GM19351 (cell line): ENCODE results near the gene PSMB4.
"Not testable (repeated sequence)": the region's sequence is repeated elsewhere in the genome, so short reads cannot be mapped to it uniquely, and the experiment has no call there.

Experiments used
- ATAC-seq: cut with Tn5 transposase; IDR thresholded peaks from one replicate; pipeline ENCODE4 v1.9.1; 2021; ENCODE audit warnings: mild to moderate bottlenecking, moderate library complexity; ENCODE audit not compliant: unreplicated experiment

PSMB4 gene

GRCh38 chr1:151386002-151386401, 13.4 kb upstream of the PSMB4 start:
- no peak for ATAC-seq

GRCh38 chr1:151390221-151391078, 8.9 kb upstream of the PSMB4 start:
- ATAC-seq = not testable (repeated sequence)

GRCh38 chr1:151391079-151391563, 8.3 kb upstream of the PSMB4 start:
- ATAC-seq = no peak

GRCh38 chr1:151393583-151393982, 5.8 kb upstream of the PSMB4 start:
- no peak for ATAC-seq

- not testable (repeated sequence) for ATAC-seq
Observed at GRCh38 chr1:151396265-151396664, 3.1 kb upstream of the PSMB4 start.

- no peak for ATAC-seq
Observed at GRCh38 chr1:151401125-151401788, 1.9 kb downstream of the PSMB4 start.

GRCh38 chr1:151401860-151402259, 2.5 kb downstream of the PSMB4 start:
- no peak for ATAC-seq

GRCh38 chr1:151402764-151403163, 3.4 kb downstream of the PSMB4 start:
- no peak for ATAC-seq

GRCh38 chr1:151403612-151404011, 4.2 kb downstream of the PSMB4 start:
- no peak for ATAC-seq

- no peak for ATAC-seq
Observed at GRCh38 chr1:151405187-151405951, 6.0 kb downstream of the PSMB4 start.

GRCh38 chr1:151406176-151406575, 6.8 kb downstream of the PSMB4 start:
- no peak for ATAC-seq

- no peak for ATAC-seq
Observed at GRCh38 chr1:151407304-151407703, 7.9 kb downstream of the PSMB4 start.

GRCh38 chr1:151408891-151409290, 9.5 kb downstream of the PSMB4 start:
- no peak for ATAC-seq

- no peak for ATAC-seq
Observed at GRCh38 chr1:151411884-151412283, 12.5 kb downstream of the PSMB4 start.

- no peak for ATAC-seq
Observed at GRCh38 chr1:151416231-151416630, 16.9 kb downstream of the PSMB4 start.

- no peak for ATAC-seq
Observed at GRCh38 chr1:151418081-151418480, 18.7 kb downstream of the PSMB4 start.

GRCh38 chr1:151419819-151420218, 20.4 kb downstream of the PSMB4 start:
- ATAC-seq = no peak

- ATAC-seq = no peak
Observed at GRCh38 chr1:151425103-151425502, 25.7 kb downstream of the PSMB4 start.

GRCh38 chr1:151428068-151428467, 28.7 kb downstream of the PSMB4 start:
- no peak for ATAC-seq

GRCh38 chr1:151433827-151434226, 34.5 kb downstream of the PSMB4 start:
- ATAC-seq = not testable (repeated sequence)

GRCh38 chr1:151435174-151435573, 35.8 kb downstream of the PSMB4 start:
- ATAC-seq = no peak
